ENCODE measurements around the gene CDHR2.
"Not testable (repeated sequence)": the region's sequence is repeated elsewhere in the genome, so short reads cannot be mapped to it uniquely, and the experiment has no call there.

CDHR2 gene

GRCh38 chr5:176583076-176583475 lies 33.9 kb downstream of the CDHR2 start:
- TF ChIP-seq CTCF (IDR thresholded peaks at IDR 0.05; ENCODE audit: borderline replicate concordance, control extremely low read depth, extremely low read depth, insufficient read depth, missing control alignments), result no peak
- in situ Hi-C loops (cut with MboI; ENCODE audit: low sequenced_read_pairs, unreplicated experiment), result loop anchor here (25.0 kb wide), 1 partner anchor 171 kb away; the partner anchor contains the start of gene CLTB
- DNase-seq (ENCODE audit: low spot score), result no peak

GRCh38 chr5:176587398-176587797 lies 38.3 kb downstream of the CDHR2 start:
- DNase-seq (ENCODE audit: low spot score), result no peak
- in situ Hi-C loops (cut with MboI; ENCODE audit: low sequenced_read_pairs, unreplicated experiment), result loop anchor here (25.0 kb wide), 1 partner anchor 175 kb away; the partner anchor contains the start of gene CLTB
- no peak for TF ChIP-seq CTCF (IDR thresholded peaks at IDR 0.05; ENCODE audit: borderline replicate concordance, control extremely low read depth, extremely low read depth, insufficient read depth, missing control alignments)

GRCh38 chr5:176588297-176588696 lies 39.2 kb downstream of the CDHR2 start:
- in situ Hi-C loops (cut with MboI; ENCODE audit: low sequenced_read_pairs, unreplicated experiment), result loop anchor here (25.0 kb wide), 1 partner anchor 176 kb away; the partner anchor contains the start of gene CLTB
- no peak for TF ChIP-seq CTCF (IDR thresholded peaks at IDR 0.05; ENCODE audit: borderline replicate concordance, control extremely low read depth, extremely low read depth, insufficient read depth, missing control alignments)
- DNase-seq (ENCODE audit: low spot score), result no peak

GRCh38 chr5:176589039-176589769 lies 40.1 kb downstream of the CDHR2 start:
- DNase-seq (ENCODE audit: low spot score), result no peak
- in situ Hi-C loops (cut with MboI; ENCODE audit: low sequenced_read_pairs, unreplicated experiment), result loop anchor here (25.0 kb wide), 1 partner anchor 177 kb away; the partner anchor contains the start of gene CLTB
- no peak for TF ChIP-seq CTCF (IDR thresholded peaks at IDR 0.05; ENCODE audit: borderline replicate concordance, control extremely low read depth, extremely low read depth, insufficient read depth, missing control alignments)

GRCh38 chr5:176590035-176590717 lies 41.0 kb downstream of the CDHR2 start:
- in situ Hi-C loops (cut with MboI; ENCODE audit: low sequenced_read_pairs, unreplicated experiment), result loop anchor here (25.0 kb wide), 1 partner anchor 178 kb away; the partner anchor contains the start of gene CLTB
- no peak for DNase-seq (ENCODE audit: low spot score)
- no peak for TF ChIP-seq CTCF (IDR thresholded peaks at IDR 0.05; ENCODE audit: borderline replicate concordance, control extremely low read depth, extremely low read depth, insufficient read depth, missing control alignments)

- in situ Hi-C loops (cut with MboI; ENCODE audit: low sequenced_read_pairs, unreplicated experiment), result loop anchor here (25.0 kb wide), 1 partner anchor 179 kb away; the partner anchor contains the start of gene CLTB
- DNase-seq (ENCODE audit: low spot score), result not testable (repeated sequence)
Measured at GRCh38 chr5:176591667-176592066, 42.5 kb downstream of the CDHR2 start.

- no peak for TF ChIP-seq CTCF (IDR thresholded peaks at IDR 0.05; ENCODE audit: borderline replicate concordance, control extremely low read depth, extremely low read depth, insufficient read depth, missing control alignments)
- in situ Hi-C loops (cut with MboI; ENCODE audit: low sequenced_read_pairs, unreplicated experiment), result loop anchor here (25.0 kb wide), 1 partner anchor 180 kb away; the partner anchor contains the start of gene CLTB
Measured at GRCh38 chr5:176592573-176592972, 43.4 kb downstream of the CDHR2 start.

More at GRCh38 chr5:176592573-176592972, 43.4 kb downstream of the CDHR2 start:
- no peak for DNase-seq (ENCODE audit: low spot score)

Data from GM13976 (cell line).